Stimulated activated CD8-positive, alpha-beta memory T cell treated with anti-CD3 and anti-CD28 coated beads, Interleukin-7, amount 100 ng/mL, for 4 hours (primary cell): ENCODE data around the gene PTPN22.

Experiments used
- DNase-seq, 2 donors: peaks; one replicate each; pipeline ENCODE4 v3.0.0-alpha.2; 2020; ENCODE audit warnings: low read depth in 2 of 2

The PTPN22 gene

GRCh38 chr1:113887402-113888175 is 16.1 kb upstream of the PTPN22 start, which contains the start of gene BCL2L15:
BCL2L15 (minus strand) TSS chr1:113887581; CDS start chr1:113887375, 206 bp downstream.
- DNase-seq, result no peak

- DNase-seq, result no peak
These were observed 15.2 kb upstream of the PTPN22 start for GRCh38 chr1:113886417-113887401.

- no peak for DNase-seq
These were observed 10.1 kb upstream of the PTPN22 start for GRCh38 chr1:113881661-113882060.

- no peak for DNase-seq
These were observed 8.2 kb upstream of the PTPN22 start for GRCh38 chr1:113879739-113880038.

- DNase-seq, result no peak
These were observed 4.7 kb upstream of the PTPN22 start for GRCh38 chr1:113876176-113876575.

- no peak for DNase-seq
These were observed 4.2 kb upstream of the PTPN22 start for GRCh38 chr1:113875714-113876113.

- no peak for DNase-seq
These were observed 2.7 kb upstream of the PTPN22 start for GRCh38 chr1:113874012-113874879.

GRCh38 chr1:113872219-113872935 is 865 bp upstream of the PTPN22 start:
- DNase-seq, result no peak

- DNase-seq, result no peak
These were observed 734 bp downstream of the PTPN22 start for GRCh38 chr1:113870778-113871177.

GRCh38 chr1:113868387-113869083 is 3.0 kb downstream of the PTPN22 start:
- no peak for DNase-seq

- no peak for DNase-seq
These were observed 9.9 kb downstream of the PTPN22 start for GRCh38 chr1:113861641-113862040.

- DNase-seq, result no peak
These were observed 10.6 kb downstream of the PTPN22 start for GRCh38 chr1:113860891-113861290.

- no peak for DNase-seq
These were observed 11.9 kb downstream of the PTPN22 start for GRCh38 chr1:113859478-113860175.

GRCh38 chr1:113858982-113859381 is 12.5 kb downstream of the PTPN22 start:
- DNase-seq, result no peak

GRCh38 chr1:113858418-113858817 is 13.1 kb downstream of the PTPN22 start:
- DNase-seq, result no peak

- no peak for DNase-seq
These were observed 13.7 kb downstream of the PTPN22 start for GRCh38 chr1:113857776-113858175.

- no peak for DNase-seq
These were observed 15.1 kb downstream of the PTPN22 start for GRCh38 chr1:113856401-113856790.

GRCh38 chr1:113855630-113856400 is 15.7 kb downstream of the PTPN22 start:
- DNase-seq, result no peak

GRCh38 chr1:113854234-113854633 is 17.3 kb downstream of the PTPN22 start:
- DNase-seq, result no peak
